Prostate gland (tissue), 2 donors: Measurements from ENCODE around the gene TIPARP.
"Not testable (repeated sequence)": the region's sequence is repeated elsewhere in the genome, so short reads cannot be mapped to it uniquely, and the experiment has no call there.

Experiments used
- CTCF ChIP-seq, 4 experiments: fragments of 200-600 bp in 2 of 4; fragments of 450-650 bp in 2 of 4; sonication (generic) in 2 of 4; IDR thresholded peaks; 1 replicate in 3 of 4; 2 replicates in 1 of 4; pipeline ENCODE4 v1.5.1; 2016 to 2019; ENCODE audit warnings: antibody characterized with exemption in 4 of 4, mild to moderate bottlenecking in 2 of 4, moderate library complexity in 2 of 4
- POLR2A ChIP-seq: fragments of 450-650 bp; IDR thresholded peaks from one replicate; pipeline ENCODE4 v1.6.1; 2016; ENCODE audit warnings: antibody characterized with exemption, mild to moderate bottlenecking

GRCh38 chr3:156711944-156712343 lies 37.6 kb downstream of the TIPARP start:
- TF ChIP-seq CTCF (IDR thresholded peaks at IDR 0.05); POLR2A: not testable (repeated sequence)
